Mesenchymal stem cell (in vitro differentiated cells and primary cell): Measurements from ENCODE around the gene MT1F.

Experiments
- DNase-seq: peaks from one replicate; pipeline ENCODE4 v3.0.0-alpha.2; 2013
- H2AFZ ChIP-seq: one replicate; pipeline ENCODE4 v1.6.1; 2013; ENCODE audit warnings: low read depth, mild to moderate bottlenecking, control low read depth, inconsistent platforms, low read length, moderate library complexity
- H2AK5ac ChIP-seq: 2 replicates; pipeline ENCODE4 v1.6.1; 2013; ENCODE audit warnings: low read length, moderate library complexity, mild to moderate bottlenecking, inconsistent platforms; ENCODE audit not compliant: severe bottlenecking
- H2BK120ac ChIP-seq: one replicate; pipeline ENCODE4 v1.6.1; 2013; ENCODE audit warnings: low read depth, mild to moderate bottlenecking, inconsistent platforms, low read length, moderate library complexity
- H2BK12ac ChIP-seq, 2 experiments: one replicate each; pipeline ENCODE4 v1.6.1; 2013; ENCODE audit warnings: inconsistent platforms in 2 of 2, low read length in 2 of 2, mild to moderate bottlenecking in 2 of 2, moderate library complexity in 2 of 2, control low read depth in 1 of 2
- H2BK15ac ChIP-seq: one replicate; pipeline ENCODE4 v1.6.1; 2013; ENCODE audit warnings: mild to moderate bottlenecking, low read depth, inconsistent platforms; ENCODE audit not compliant: poor library complexity, severe bottlenecking
- H2BK5ac ChIP-seq: 2 replicates; pipeline ENCODE4 v1.6.1; 2013; ENCODE audit warnings: low read depth, mild to moderate bottlenecking, low read length, control low read depth, inconsistent platforms; ENCODE audit not compliant: poor library complexity, severe bottlenecking
- H3K14ac ChIP-seq, 2 experiments: one replicate each; pipeline ENCODE4 v1.6.1; 2013; ENCODE audit warnings: inconsistent platforms in 2 of 2, low read length in 2 of 2, control low read depth in 1 of 2, mild to moderate bottlenecking in 1 of 2, moderate library complexity in 1 of 2
- H3K18ac ChIP-seq, 2 experiments: one replicate each; pipeline ENCODE4 v1.6.1; 2013; ENCODE audit warnings: inconsistent platforms in 2 of 2, low read length in 2 of 2, control low read depth in 1 of 2, low read depth in 1 of 2, mild to moderate bottlenecking in 1 of 2
- H3K23ac ChIP-seq, 2 experiments: one replicate each; pipeline ENCODE4 v1.6.1; 2013; ENCODE audit warnings: inconsistent platforms in 2 of 2, low read length in 2 of 2, mild to moderate bottlenecking in 2 of 2, moderate library complexity in 2 of 2, control low read depth in 1 of 2
- H3K27ac ChIP-seq: 2 replicates; pipeline ENCODE4 v1.5.1; 2013; ENCODE audit warnings: mild to moderate bottlenecking, moderate library complexity, low read length, control low read depth, inconsistent platforms; ENCODE audit not compliant: poor library complexity, severe bottlenecking
- H3K27me3 ChIP-seq, 2 experiments: 2 replicates each; pipeline versions ENCODE4 v1.6.1 to v1.7.0; 2013; ENCODE audit warnings: low read length in 2 of 2, mild to moderate bottlenecking in 2 of 2, moderate library complexity in 2 of 2, control low read depth in 1 of 2, inconsistent platforms in 1 of 2; ENCODE audit not compliant: control insufficient read depth in 1 of 2, insufficient read depth in 1 of 2
- H3K36me3 ChIP-seq, 2 experiments: 2 replicates each; pipeline versions ENCODE4 v1.6.1 to v1.7.0; 2013; ENCODE audit warnings: low read length in 2 of 2, control low read depth in 1 of 2, inconsistent platforms in 1 of 2, low read depth in 1 of 2, mild to moderate bottlenecking in 1 of 2; ENCODE audit not compliant: insufficient read depth in 2 of 2, control insufficient read depth in 1 of 2
- H3K4ac ChIP-seq, 2 experiments: one replicate each; pipeline ENCODE4 v1.6.1; 2013; ENCODE audit warnings: inconsistent platforms in 2 of 2, low read length in 2 of 2, mild to moderate bottlenecking in 2 of 2, moderate library complexity in 2 of 2, control low read depth in 1 of 2, low read depth in 1 of 2
- H3K4me1 ChIP-seq: 2 replicates; pipeline ENCODE4 v1.6.1; 2013; ENCODE audit warnings: low read depth, low read length, control low read depth; ENCODE audit not compliant: control insufficient read depth, insufficient read depth
- H3K4me2 ChIP-seq: 2 replicates; pipeline ENCODE4 v1.6.1; 2013; ENCODE audit warnings: low read length, mild to moderate bottlenecking, inconsistent platforms; ENCODE audit not compliant: poor library complexity, severe bottlenecking
- H3K4me3 ChIP-seq, 2 experiments: 2 replicates each; pipeline versions ENCODE4 v1.5.1 to v1.7.0; 2013; ENCODE audit warnings: low read length in 2 of 2, mild to moderate bottlenecking in 2 of 2, control low read depth in 1 of 2, low read depth in 1 of 2; ENCODE audit not compliant: insufficient read depth in 1 of 2
- H3K79me1 ChIP-seq: replicated peaks from 2 replicates; pipeline ENCODE4 v1.6.1; 2013; ENCODE audit warnings: mild to moderate bottlenecking, control low read depth, low read length, inconsistent platforms; ENCODE audit not compliant: poor library complexity, severe bottlenecking
- H3K9ac ChIP-seq: 2 replicates; pipeline ENCODE4 v1.7.0; 2013; ENCODE audit warnings: mild to moderate bottlenecking, low read length, moderate library complexity
- H3K9me3 ChIP-seq: 2 replicates; pipeline ENCODE4 v1.7.0; 2013; ENCODE audit warnings: mild to moderate bottlenecking, low read length; ENCODE audit not compliant: control insufficient read depth
- H4K8ac ChIP-seq: one replicate; pipeline ENCODE4 v1.6.1; 2013; ENCODE audit warnings: inconsistent platforms, mild to moderate bottlenecking, low read length, moderate library complexity
- H4K91ac ChIP-seq: one replicate; pipeline ENCODE4 v1.6.1; 2013; ENCODE audit warnings: mild to moderate bottlenecking, low read length, inconsistent platforms
- WGBS: methylation state at CpG from one replicate; pipeline ENCODE4 v1.1.7; 2013; ENCODE audit warnings: mixed read lengths; 5-methylcytosine and 5-hydroxymethylcytosine counted together

The MT1F gene

GRCh38 chr16:56702836-56703235, 45.1 kb downstream of the MT1F start:
- no peak overlapping the region for H2AFZ ChIP-seq
- no peak overlapping the region for H3K18ac ChIP-seq
- 85% methylated on average over 5 of the region's 5 CpGs for WGBS
- no peak overlapping the region for H3K23ac ChIP-seq
- H3K27ac ChIP-seq, result no peak overlapping the region
- no peak overlapping the region for H2BK15ac ChIP-seq
- no peaks in the 10 kb centered on the region for H3K27me3 ChIP-seq
- H2BK120ac ChIP-seq, result no peak overlapping the region
- no peaks in the 10 kb centered on the region for H3K9me3 ChIP-seq
- H3K4me1 ChIP-seq, result no peaks in the 10 kb centered on the region
- DNase-seq, result no peak
- peak overlapping the region; percentile 66 for H3K9ac ChIP-seq
- H4K8ac ChIP-seq, result no peak overlapping the region
- H4K91ac ChIP-seq, result peak overlapping the region; percentile 30
- no peak overlapping the region for H3K14ac ChIP-seq
- H3K36me3 ChIP-seq, result no peaks in the 10 kb centered on the region
- no peak overlapping the region for H3K4ac ChIP-seq
- H3K4me2 ChIP-seq, result no peak overlapping the region
- no peak overlapping the region for H2AK5ac ChIP-seq
- no peak overlapping the region for H2BK5ac ChIP-seq
- H3K79me1 ChIP-seq, result no peaks in the 10 kb centered on the region
- H2BK12ac ChIP-seq, result no peak overlapping the region
- no peak overlapping the region for H3K4me3 ChIP-seq
